Activated CD8-positive, alpha-beta memory T cell treated with anti-CD3 and anti-CD28 coated beads, Interleukin-2, amount 50 U/mL, for 4 hours (primary cell): ENCODE results near the gene ANKRD23.

Experiments used
- DNase-seq: peaks from one replicate; pipeline ENCODE4 v3.0.0-alpha.2; 2020

ANKRD23 gene

GRCh38 chr2:96792772-96793749 is 50.8 kb downstream of the ANKRD23 start:
- no peak for DNase-seq

DNA sequence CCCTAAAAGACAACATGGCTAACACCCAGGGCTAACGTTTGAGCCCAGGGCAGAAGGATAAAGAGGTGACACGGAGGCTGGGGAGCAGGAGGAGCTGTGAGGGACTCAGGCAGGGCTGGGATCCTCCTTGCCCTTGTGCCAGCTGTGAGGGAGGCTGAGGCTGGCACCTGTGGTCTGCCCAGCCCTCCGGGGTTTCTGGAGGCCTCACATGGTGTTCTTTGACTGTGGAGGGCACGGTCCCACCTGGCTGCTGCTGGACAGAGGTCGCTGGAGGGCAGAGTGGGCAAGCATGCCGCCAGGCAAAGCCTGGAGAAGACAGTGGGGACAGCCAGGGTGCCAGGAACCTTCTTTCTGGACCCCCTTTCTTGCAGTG is 54.6 kb downstream of the ANKRD23 start:
- DNase-seq = no peak

- DNase-seq = no peak
Measured at GRCh38 chr2:96788442-96789244, 55.2 kb downstream of the ANKRD23 start.
